H1 (cell line): Measurements from ENCODE around the gene SORCS3. TPM values are rescaled to one million over a fixed set of nuclear protein-coding genes. Genes with fewer than 3 reads are reported as not detected.

ENCODE experiments used
- CTCF ChIA-PET: fragments of 300-600 bp; sonication (Branson Sonifier 250); formaldehyde crosslinking; loops from one replicate; lab custom pipeline; 2021; ENCODE audit not compliant: partially characterized antibody; lab: Charles Lee
- POLR2A ChIA-PET: fragments of 300-600 bp; sonication (Branson Sonifier 250); formaldehyde crosslinking; loops from one replicate; lab custom pipeline; 2021; ENCODE audit warnings: inconsistent platforms; ENCODE audit not compliant: partially characterized antibody; lab: Charles Lee
- DNase-seq, 2 experiments: peaks; one replicate each; pipeline versions ENCODE4 v3.0.0 to v3.0.0-alpha.2; 2010 to 2022; ENCODE audit warnings: low spot score in 2 of 2, low read depth in 1 of 2, mixed read lengths in 1 of 2
- FAIRE-seq: peaks from 2 replicates; lab custom pipeline; 2011; peaks lifted over from hg19 to GRCh38; lab: Jason Lieb, UNC
- H2AFZ ChIP-seq: 2 replicates; pipeline ENCODE4 v1.8.1; 2012; ENCODE audit warnings: low read length, inconsistent platforms
- H2AK5ac ChIP-seq: 2 replicates; pipeline ENCODE4 v1.6.1; 2013; ENCODE audit warnings: low read depth, low read length
- H2BK120ac ChIP-seq: replicated peaks from 2 replicates; pipeline ENCODE3; 2013; ENCODE audit warnings: low read depth, low read length, inconsistent platforms
- H2BK12ac ChIP-seq: 2 replicates; pipeline ENCODE4 v1.6.1; 2013; ENCODE audit warnings: low read depth, low read length
- H2BK15ac ChIP-seq: 2 replicates; pipeline ENCODE4 v1.6.1; 2013; ENCODE audit warnings: low read length
- H2BK20ac ChIP-seq: 2 replicates; pipeline ENCODE4 v1.6.1; 2013; ENCODE audit warnings: low read length
- H2BK5ac ChIP-seq: 2 replicates; pipeline ENCODE4 v1.6.1; 2013; ENCODE audit warnings: low read depth, low read length
- H3K14ac ChIP-seq: 2 replicates; pipeline ENCODE4 v1.6.1; 2013; ENCODE audit warnings: inconsistent platforms; ENCODE audit not compliant: insufficient read length
- H3K18ac ChIP-seq: 2 replicates; pipeline ENCODE4 v1.6.1; 2013; ENCODE audit warnings: low read length; ENCODE audit errors: extremely low read depth
- H3K23ac ChIP-seq: 2 replicates; pipeline ENCODE4 v1.6.1; 2013; ENCODE audit warnings: inconsistent platforms; ENCODE audit not compliant: insufficient read length
- H3K23me2 ChIP-seq: 2 replicates; pipeline ENCODE4 v1.6.1; 2013; ENCODE audit warnings: low read depth, low read length
- H3K27ac ChIP-seq: 2 replicates; pipeline ENCODE4 v1.6.1; 2011; ENCODE audit warnings: low read depth, low read length, inconsistent platforms
- H3K27me3 ChIP-seq, 4 experiments: replicated peaks in 1 of 4; 1 replicate in 1 of 4; 2 replicates in 3 of 4; pipeline versions ENCODE4 v1.6.1 to v1.8.1; 2011 to 2013; ENCODE audit warnings: low read length in 3 of 4, mild to moderate bottlenecking in 3 of 4, inconsistent platforms in 2 of 4, mixed read lengths in 2 of 4, moderate library complexity in 1 of 4; ENCODE audit not compliant: control insufficient read depth in 3 of 4, insufficient read depth in 3 of 4; ENCODE audit errors: extremely low read depth in 1 of 4
- H3K36me3 ChIP-seq, 4 experiments: 2 replicates each; pipeline versions ENCODE4 v1.6.1 to v1.8.1; 2011 to 2013; ENCODE audit warnings: mild to moderate bottlenecking in 4 of 4, low read length in 3 of 4, moderate library complexity in 2 of 4, control low read depth in 1 of 4, inconsistent platforms in 1 of 4; ENCODE audit not compliant: insufficient read depth in 4 of 4, control insufficient read depth in 2 of 4
- H3K4ac ChIP-seq: replicated peaks from 2 replicates; pipeline ENCODE3; 2013; ENCODE audit warnings: low read length, low read depth, mixed read lengths, inconsistent platforms; ENCODE audit not compliant: insufficient read length
- H3K4me1 ChIP-seq, 4 experiments: replicated peaks in 1 of 4; 1 replicate in 1 of 4; 2 replicates in 3 of 4; pipeline versions ENCODE4 v1.6.1 to v1.8.1; 2011 to 2013; ENCODE audit warnings: low read length in 3 of 4, inconsistent platforms in 2 of 4, mixed read lengths in 1 of 4; ENCODE audit not compliant: insufficient read depth in 4 of 4, control insufficient read depth in 3 of 4
- H3K4me2 ChIP-seq, 2 experiments: 2 replicates each; pipeline versions ENCODE4 v1.6.1 to v1.8.1; 2011 to 2013; ENCODE audit warnings: low read depth in 2 of 2, low read length in 2 of 2, control low read depth in 1 of 2, inconsistent platforms in 1 of 2, mild to moderate bottlenecking in 1 of 2; ENCODE audit not compliant: insufficient read depth in 1 of 2
- H3K4me3 ChIP-seq, 4 experiments: fragments of 200-600, 300-600 bp in 1 of 4; sonication (generic), shearing (Covaris generic), sonication (Bioruptor Twin) in 1 of 4; 2 replicates each; pipeline versions ENCODE4 v1.5.1 to v1.8.1; 2011 to 2016; ENCODE audit warnings: low read length in 4 of 4, low read depth in 3 of 4, control low read depth in 2 of 4, inconsistent platforms in 2 of 4, mild to moderate bottlenecking in 2 of 4, mixed read lengths in 1 of 4, moderate library complexity in 1 of 4; ENCODE audit not compliant: insufficient read depth in 2 of 4; ENCODE audit errors: extremely low read depth in 1 of 4
- H3K56ac ChIP-seq: replicated peaks from 2 replicates; pipeline ENCODE3; 2013; ENCODE audit warnings: low read depth, mild to moderate bottlenecking, mixed read lengths, low read length, inconsistent platforms; ENCODE audit not compliant: insufficient read length
- H3K79me1 ChIP-seq: 2 replicates; pipeline ENCODE4 v1.6.1; 2013; ENCODE audit warnings: low read depth, low read length, control low read depth
- H3K79me2 ChIP-seq, 2 experiments: 2 replicates each; pipeline versions ENCODE4 v1.6.1 to v1.8.1; 2012 to 2013; ENCODE audit warnings: low read length in 2 of 2, mild to moderate bottlenecking in 2 of 2, inconsistent platforms in 1 of 2; ENCODE audit not compliant: insufficient read depth in 2 of 2, control insufficient read depth in 1 of 2
- H3K9ac ChIP-seq, 4 experiments: replicated peaks in 1 of 4; 1 replicate in 1 of 4; 2 replicates in 3 of 4; pipeline versions ENCODE4 v1.6.1 to v1.8.1; 2011 to 2013; ENCODE audit warnings: low read depth in 3 of 4, low read length in 3 of 4, control low read depth in 2 of 4, mild to moderate bottlenecking in 2 of 4, moderate library complexity in 2 of 4, inconsistent platforms in 1 of 4; ENCODE audit errors: extremely low read depth in 1 of 4
- H3K9me3 ChIP-seq, 2 experiments: 2 replicates each; pipeline versions ENCODE4 v1.6.1 to v1.8.1; 2012 to 2013; ENCODE audit warnings: mild to moderate bottlenecking in 2 of 2, moderate library complexity in 2 of 2, control low read depth in 1 of 2, inconsistent platforms in 1 of 2, low read depth in 1 of 2, low read length in 1 of 2, mixed read lengths in 1 of 2; ENCODE audit not compliant: insufficient read depth in 2 of 2
- H4K20me1 ChIP-seq, 2 experiments: replicated peaks in 1 of 2; 2 replicates each; pipeline versions ENCODE3 to v1.8.1; 2011 to 2013; ENCODE audit warnings: inconsistent platforms in 2 of 2, low read length in 2 of 2, mild to moderate bottlenecking in 1 of 2; ENCODE audit not compliant: insufficient read depth in 2 of 2, control insufficient read depth in 1 of 2
- H4K5ac ChIP-seq: 2 replicates; pipeline ENCODE4 v1.6.1; 2013; ENCODE audit warnings: low read length, low read depth, mixed read lengths, inconsistent platforms; ENCODE audit not compliant: insufficient read length
- H4K8ac ChIP-seq: 2 replicates; pipeline ENCODE4 v1.8.0; 2013; ENCODE audit warnings: mild to moderate bottlenecking, moderate library complexity, low read length, inconsistent platforms; ENCODE audit not compliant: insufficient read depth; ENCODE audit errors: extremely low read depth
- H4K91ac ChIP-seq: replicated peaks from 2 replicates; pipeline ENCODE3; 2013; ENCODE audit warnings: low read length, mixed read lengths, inconsistent platforms; ENCODE audit not compliant: insufficient read length
- BACH1 ChIP-seq: IDR thresholded peaks from 2 replicates; pipeline ENCODE4 v1.6.1; 2012; ENCODE audit warnings: low read length, improper control_type of control experiment
- CEBPB ChIP-seq: IDR thresholded peaks from 2 replicates; pipeline ENCODE4 v1.6.1; 2012; ENCODE audit warnings: low read depth, low read length
- CTBP2 ChIP-seq: IDR thresholded peaks from 2 replicates; pipeline ENCODE4 v1.7.0; 2011; ENCODE audit warnings: borderline replicate concordance, mild to moderate bottlenecking, moderate library complexity, mixed read lengths, low read length; ENCODE audit not compliant: insufficient read depth, insufficient read length
- GABPA ChIP-seq: IDR thresholded peaks from 2 replicates; pipeline ENCODE4 v1.6.1; 2011; ENCODE audit warnings: mild to moderate bottlenecking, low read length, moderate library complexity, borderline replicate concordance; ENCODE audit not compliant: insufficient read depth
- JUN ChIP-seq: IDR thresholded peaks from 2 replicates; pipeline ENCODE4 v1.6.1; 2011; ENCODE audit warnings: low read depth, mild to moderate bottlenecking, improper control_type of control experiment, low read length
- POLR2A ChIP-seq, 2 experiments: IDR thresholded peaks; 1 replicate in 1 of 2; 2 replicates in 1 of 2; pipeline ENCODE4 v1.6.1; 2011; ENCODE audit warnings: low read depth in 2 of 2, low read length in 2 of 2, mild to moderate bottlenecking in 2 of 2; ENCODE audit errors: control extremely low read depth in 1 of 2
- POLR2AphosphoS5 ChIP-seq: IDR thresholded peaks from 2 replicates; pipeline ENCODE4 v1.6.1; 2011; ENCODE audit warnings: low read depth, low read length
- RFX5 ChIP-seq: IDR thresholded peaks from 2 replicates; pipeline ENCODE4 v1.6.1; 2011; ENCODE audit warnings: low read depth, low read length, improper control_type of control experiment, borderline replicate concordance
- RXRA ChIP-seq: IDR thresholded peaks from 2 replicates; pipeline ENCODE4 v1.6.1; 2011; ENCODE audit warnings: low read depth, mild to moderate bottlenecking, low read length, moderate library complexity; ENCODE audit not compliant: insufficient read depth
- SIN3A ChIP-seq, 2 experiments: IDR thresholded peaks in 1 of 2; conservative IDR thresholded peaks in 1 of 2; 2 replicates each; pipeline ENCODE4 v1.6.1; 2011 to 2012; ENCODE audit warnings: low read length in 2 of 2, improper control_type of control experiment in 1 of 2, low read depth in 1 of 2, mild to moderate bottlenecking in 1 of 2
- SP1 ChIP-seq: IDR thresholded peaks from 2 replicates; pipeline ENCODE4 v1.6.1; 2011; ENCODE audit warnings: low read depth, low read length
- TAF1 ChIP-seq: IDR thresholded peaks from 2 replicates; pipeline ENCODE4 v1.6.1; 2011; ENCODE audit warnings: mild to moderate bottlenecking, low read depth, low read length
- WGBS, 2 experiments: shearing (Covaris generic) in 1 of 2; methylation state at CpG; one replicate each; pipeline versions ENCODE4 v1.1.6 to v1.1.7; 2013 to 2015; ENCODE audit warnings: low lambda C conversion rate in 2 of 2, mixed read lengths in 2 of 2, inconsistent platforms in 1 of 2, low coverage in 1 of 2, missing lambda C conversion rate in 1 of 2; ENCODE audit not compliant: insufficient replicate concordance in 2 of 2, insufficient coverage in 1 of 2, insufficient read length in 1 of 2; ENCODE audit errors: extremely low coverage in 1 of 2, missing lambda C conversion rate in 1 of 2; 5-methylcytosine and 5-hydroxymethylcytosine counted together
- polyA plus RNA-seq, 7 experiments: library from polyadenylated mRNA; depleted of rRNA in 3 of 7; stranded (reverse) in 5 of 7; unstranded in 2 of 7; fragments of >200 nt in 5 of 7; fragments of 200-250 nt in 2 of 7; gene quantifications; 1 replicate in 5 of 7; 2 replicates in 1 of 7; 4 replicates in 1 of 7; pipeline versions ENCODE4 v1.2.1 to v1.2.3, GENCODE V29; 2011 to 2013; ENCODE audit warnings: missing spikeins in 2 of 7, mixed read lengths in 2 of 7
- total RNA-seq: library from RNA; stranded (reverse); fragmentation: NEBNext Ultra II Directional; extraction: Animal tissue kit (Norgen Biotek cat#: 25700); gene quantifications from 2 replicates; pipeline ENCODE4 v1.2.1, GENCODE V29; 2021
- TF ChIP-seq, protein P1 (sequence below): IDR thresholded peaks from 2 replicates; pipeline ENCODE4 v1.6.1; 2012; ENCODE audit warnings: low read length, inconsistent platforms

The SORCS3 gene
- total and polyA plus RNA-seq, 2 of the 8 experiments (the other 6 are each of a cell fraction or from before 2014, with no cell fraction given), result 0.26 to 0.88 TPM

- Histone ChIP-seq H3K36me3 (no peaks in the 10 kb centered on the region), H3K23me2 (no peaks in the 10 kb centered on the region), H3K18ac (no peak overlapping the region), H3K14ac (no peak overlapping the region), H4K8ac (no peak overlapping the region; the same call in 1 of the 2 replicates), H3K9me3 (no peaks in the 10 kb centered on the region), H2BK5ac (no peak overlapping the region), H3K56ac (no peak overlapping the region), H3K79me1 (no peaks in the 10 kb centered on the region; the same call in 1 of the 2 replicates), H2BK120ac (no peak overlapping the region), H3K4me2 (no peak overlapping the region), H3K79me2 (no peaks in the 10 kb centered on the region), H3K23ac (no peak overlapping the region), H3K4me1 (peaks cover 0 to 2% (median 0%) of the 10 kb centered on the region in 4 experiments; a peak in 1 of 7 replicates), H2BK15ac (no peak overlapping the region), H2BK20ac (no peak overlapping the region), H4K20me1 (no peaks in the 10 kb centered on the region), H2BK12ac (no peak overlapping the region), H3K27me3 (no peaks in the 10 kb centered on the region; a peak in 3 of 7 replicates), H2AK5ac (0 out of 2 replicates have a peak overlapping the region, but pooled peaks have one; percentile 46), H3K9ac (no peak overlapping the region), H3K4me3 (no peak overlapping the region), H3K27ac (no peak overlapping the region), H4K91ac (no peak overlapping the region), H3K4ac (no peak overlapping the region), H2AFZ (no peak overlapping the region), H4K5ac (no peak overlapping the region)
- no peak for FAIRE-seq
- ChIA-PET POLR2A (no interaction called here), CTCF (interaction anchor here (1.1 to 1.4 kb wide), 4 partner anchors 9 to 297 kb away, joined by 3 to 4 read pairs (median 4); no protein-coding TSS in a partner anchor)
- 67% methylated on average over 2 of the region's 2 CpGs; no CpG with 5 or more reads in 1 of the 2 experiments for whole genome bisulfite sequencing, 2 experiments
- DNase-seq, result no peak
- TF ChIP-seq TAF1 (no peak), SIN3A (conservative IDR thresholded peaks at IDR 0.05 in 1 of 2, IDR thresholded peaks at IDR 0.05 in 1 of 2; ENCODE audit: low read depth in 1 of 2, low read length in 2 of 2) (no peak), CTBP2 (no peak), BACH1 (no peak), POLR2AphosphoS5 (no peak), SP1 (no peak), RXRA (no peak), RFX5 (no peak), CEBPB (no peak), GABPA (no peak), JUN (no peak), POLR2A (IDR thresholded peaks at IDR 0.05; ENCODE audit: control extremely low read depth in 1 of 2, low read depth in 2 of 2, low read length in 2 of 2) (no peak)
- TF ChIP-seq, protein P1, sequence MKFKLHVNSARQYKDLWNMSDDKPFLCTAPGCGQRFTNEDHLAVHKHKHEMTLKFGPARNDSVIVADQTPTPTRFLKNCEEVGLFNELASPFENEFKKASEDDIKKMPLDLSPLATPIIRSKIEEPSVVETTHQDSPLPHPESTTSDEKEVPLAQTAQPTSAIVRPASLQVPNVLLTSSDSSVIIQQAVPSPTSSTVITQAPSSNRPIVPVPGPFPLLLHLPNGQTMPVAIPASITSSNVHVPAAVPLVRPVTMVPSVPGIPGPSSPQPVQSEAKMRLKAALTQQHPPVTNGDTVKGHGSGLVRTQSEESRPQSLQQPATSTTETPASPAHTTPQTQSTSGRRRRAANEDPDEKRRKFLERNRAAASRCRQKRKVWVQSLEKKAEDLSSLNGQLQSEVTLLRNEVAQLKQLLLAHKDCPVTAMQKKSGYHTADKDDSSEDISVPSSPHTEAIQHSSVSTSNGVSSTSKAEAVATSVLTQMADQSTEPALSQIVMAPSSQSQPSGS, result no peak
Observed at GRCh38 chr10:104766341-104766740, 125.3 kb downstream of the SORCS3 start.
